Activated effector memory CD4-positive, alpha-beta T cell treated with Interleukin-2 at 50 U/mL for 16 hours (primary cell): ENCODE data around the gene SAFB2.
"Not testable (repeated sequence)": the region's sequence is repeated elsewhere in the genome, so short reads cannot be mapped to it uniquely, and the experiment has no call there.

ENCODE experiments used
- DNase-seq: peaks from one replicate; pipeline ENCODE4 v3.0.0-alpha.2; 2020

Gene SAFB2

DNA sequence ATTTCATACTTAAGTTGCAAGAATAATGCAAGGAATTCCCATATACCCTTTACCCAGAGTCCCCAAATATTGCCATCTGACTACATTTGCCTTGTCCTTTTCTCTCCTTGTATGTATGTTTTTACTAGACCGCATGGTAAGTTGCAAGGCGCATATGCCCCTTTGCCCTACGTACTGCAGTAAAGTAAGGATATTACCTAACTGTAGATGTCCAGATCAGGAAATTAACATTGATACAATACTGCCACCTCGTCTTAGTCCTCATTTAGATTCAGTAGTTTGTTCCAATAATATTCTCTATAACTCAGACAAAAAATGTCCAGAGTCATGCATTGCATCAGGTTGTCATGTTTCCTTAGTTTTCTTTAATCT lies 9.7 kb upstream of the SAFB2 start:
- DNase-seq = no peak

DNA sequence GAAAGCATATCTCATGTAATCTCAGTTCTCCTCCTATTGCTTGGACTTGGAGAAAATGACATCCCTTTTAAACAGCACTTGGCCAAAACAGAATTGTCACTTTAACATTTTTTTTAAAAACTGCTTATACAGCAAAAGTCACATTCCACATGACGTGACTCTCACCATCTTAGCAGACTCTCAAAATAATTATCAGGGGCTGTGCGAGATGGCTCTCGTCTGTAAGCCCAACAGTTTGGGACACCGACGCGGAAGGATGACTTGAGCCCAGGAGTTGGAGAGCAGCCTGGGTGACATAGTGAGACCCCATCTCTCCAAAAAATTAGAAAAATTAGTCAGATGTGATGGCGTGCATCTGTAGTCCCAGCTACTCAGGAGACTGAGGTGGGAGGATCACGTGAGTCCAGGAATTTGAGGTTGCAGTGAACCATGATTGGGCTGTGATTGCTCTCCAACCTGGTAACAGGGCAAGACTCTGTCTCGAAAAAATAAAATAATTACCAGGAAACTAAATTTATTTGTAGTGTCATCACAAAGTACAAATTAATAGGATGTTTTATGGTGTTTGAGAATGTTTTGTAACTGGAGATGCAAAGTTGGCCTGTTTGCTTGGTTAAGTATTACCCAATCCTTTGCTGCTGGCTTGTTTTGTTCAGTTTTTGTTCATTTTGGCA lies 9.1 kb upstream of the SAFB2 start:
- no peak for DNase-seq

DNA sequence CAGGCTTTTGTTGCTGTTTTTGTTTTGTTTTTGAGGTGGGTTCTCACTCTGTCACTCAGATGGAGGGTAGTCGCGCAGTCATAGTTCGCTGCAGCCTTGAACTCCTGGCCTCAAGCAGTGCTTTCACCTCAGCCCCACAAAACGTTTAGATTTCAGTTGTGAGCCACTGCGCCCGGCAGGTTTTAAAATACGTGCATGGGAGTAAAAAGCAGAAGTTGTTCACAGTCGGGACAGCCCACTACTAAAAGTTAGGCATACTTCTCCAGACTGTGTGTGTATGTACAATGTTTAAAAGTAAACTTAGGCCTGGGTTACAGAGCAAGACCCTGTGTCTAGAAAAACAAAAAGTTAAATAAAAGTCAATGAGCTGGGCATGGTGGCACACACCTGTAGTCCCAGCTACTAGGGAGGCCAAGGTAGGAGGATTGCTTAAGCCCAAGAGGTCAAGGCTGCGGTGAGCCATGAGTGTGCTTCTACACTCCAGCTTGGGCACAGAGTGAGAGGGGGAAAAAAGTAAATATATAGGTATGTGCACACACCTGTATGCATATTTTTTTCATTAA lies 6.4 kb upstream of the SAFB2 start:
- DNase-seq = no peak

DNA sequence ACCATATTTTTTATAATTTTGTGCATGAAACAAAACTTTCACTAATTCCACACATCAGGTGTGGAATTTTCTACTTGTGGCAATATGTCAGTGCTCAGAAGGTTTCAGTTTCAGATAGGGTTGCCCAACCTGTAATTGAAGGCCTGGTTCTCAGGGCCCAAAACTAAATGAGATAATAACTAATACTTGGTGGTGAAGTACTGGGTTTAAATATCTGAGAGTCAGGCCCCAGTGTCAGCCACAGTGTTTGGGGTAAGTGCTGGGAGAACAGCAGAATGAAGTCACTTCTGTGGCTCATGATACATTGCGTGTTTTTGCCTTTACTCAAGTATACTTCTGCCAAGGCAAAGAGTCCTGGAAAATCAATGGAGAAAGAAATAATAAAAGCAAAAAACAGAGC lies 5.9 kb upstream of the SAFB2 start:
- no peak for DNase-seq

DNA sequence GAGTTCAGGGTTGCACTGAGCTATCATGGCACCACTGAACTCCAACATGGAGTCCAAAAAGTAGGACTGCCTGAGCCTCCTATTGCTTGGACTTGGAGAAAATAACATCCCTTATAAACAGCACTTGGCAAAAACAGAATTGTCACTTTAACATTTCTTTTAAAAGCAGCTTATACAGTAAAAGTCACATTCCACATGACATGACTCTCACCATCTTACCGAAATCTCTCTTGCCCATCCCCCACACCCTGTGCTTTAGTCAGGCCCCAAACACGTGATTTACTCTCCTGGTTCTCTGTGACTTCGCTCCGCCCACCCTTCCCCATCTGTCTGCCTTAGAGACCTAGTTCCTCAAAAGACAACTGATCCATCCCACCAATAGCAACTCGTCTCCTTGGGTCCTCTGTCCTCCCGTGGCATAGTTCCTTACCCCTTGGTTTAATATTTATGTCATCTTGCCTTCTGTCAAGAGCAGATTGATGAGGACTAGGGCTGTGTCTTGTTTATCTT lies 4.9 kb upstream of the SAFB2 start:
- DNase-seq = no peak

DNA sequence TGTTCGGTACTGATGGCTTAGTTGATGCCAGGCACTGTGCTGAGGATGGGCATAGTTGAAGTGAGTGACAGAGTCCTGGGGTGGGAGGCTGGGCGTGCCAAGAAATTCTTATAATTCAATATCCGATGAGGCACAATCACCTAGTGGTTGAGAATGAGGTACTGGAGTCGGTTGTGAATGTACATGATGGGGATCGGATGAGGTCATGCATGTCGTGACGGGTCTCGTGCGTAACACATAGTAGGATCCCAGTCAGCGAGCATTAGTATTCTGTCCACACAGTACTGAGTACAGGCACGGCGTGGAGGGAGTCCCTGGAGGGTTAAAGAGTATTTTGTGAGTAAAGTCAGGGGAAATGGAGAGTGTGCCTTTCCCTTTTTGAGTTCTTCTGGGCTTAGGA lies 3.1 kb upstream of the SAFB2 start:
- no peak for DNase-seq

DNA sequence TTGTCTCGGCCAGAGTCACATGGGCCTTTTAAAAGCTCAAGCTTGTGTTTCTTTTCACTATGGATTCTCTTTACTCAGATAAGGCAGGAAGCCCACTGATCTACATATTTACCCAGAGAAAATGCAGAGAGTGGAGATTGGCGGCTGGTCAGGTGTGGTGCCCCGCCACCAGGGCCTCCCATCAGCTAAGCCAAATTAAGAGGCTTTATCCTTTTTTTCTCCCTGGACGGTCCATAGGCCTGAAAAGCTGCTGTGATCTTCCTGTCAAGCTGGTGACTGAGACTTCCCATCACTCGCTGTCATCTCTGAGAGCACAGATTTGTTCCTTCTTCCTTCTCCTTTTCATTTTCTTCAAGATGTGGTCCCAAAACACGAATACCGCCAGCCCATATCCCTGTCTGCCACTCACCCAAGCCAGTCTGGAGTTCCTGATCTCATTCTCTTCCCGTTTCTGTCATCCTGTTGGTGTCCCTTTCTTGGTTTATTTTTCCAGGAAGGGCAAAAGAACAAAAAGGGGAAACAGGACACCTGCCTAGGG lies 2.2 kb upstream of the SAFB2 start:
- DNase-seq = no peak

DNA sequence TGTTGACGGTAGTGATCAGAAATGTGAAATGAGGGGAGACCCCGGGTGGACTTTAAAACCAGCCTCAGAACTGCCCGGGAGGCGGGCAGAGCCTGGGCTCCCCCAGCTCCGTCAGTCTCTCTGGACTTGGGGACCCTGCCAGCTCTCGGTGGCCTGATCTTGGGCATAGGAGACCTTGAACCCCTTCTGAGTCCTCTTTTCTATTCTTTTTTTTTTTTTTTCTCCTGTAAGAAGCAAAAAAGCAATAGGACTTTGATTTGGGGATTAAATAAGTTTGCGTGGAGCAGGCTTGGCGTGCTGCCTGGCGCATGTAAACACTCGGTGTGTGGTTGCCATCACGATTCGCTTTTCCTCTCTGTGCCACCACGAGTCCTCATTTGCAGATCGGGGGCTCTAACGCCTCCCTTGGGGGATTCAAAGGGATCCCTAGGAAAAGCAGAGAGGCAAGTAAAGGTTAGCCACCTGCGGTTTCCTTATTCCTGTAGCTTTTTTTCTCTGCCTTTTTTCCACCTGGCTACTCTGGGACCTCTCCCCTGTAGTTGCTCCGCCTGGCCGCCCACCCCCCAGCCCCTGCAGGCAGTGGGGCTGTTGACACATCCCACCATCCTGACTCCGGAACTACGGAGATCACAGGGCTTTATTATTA lies 1.6 kb upstream of the SAFB2 start:
- peak; percentile 5 for DNase-seq

DNA sequence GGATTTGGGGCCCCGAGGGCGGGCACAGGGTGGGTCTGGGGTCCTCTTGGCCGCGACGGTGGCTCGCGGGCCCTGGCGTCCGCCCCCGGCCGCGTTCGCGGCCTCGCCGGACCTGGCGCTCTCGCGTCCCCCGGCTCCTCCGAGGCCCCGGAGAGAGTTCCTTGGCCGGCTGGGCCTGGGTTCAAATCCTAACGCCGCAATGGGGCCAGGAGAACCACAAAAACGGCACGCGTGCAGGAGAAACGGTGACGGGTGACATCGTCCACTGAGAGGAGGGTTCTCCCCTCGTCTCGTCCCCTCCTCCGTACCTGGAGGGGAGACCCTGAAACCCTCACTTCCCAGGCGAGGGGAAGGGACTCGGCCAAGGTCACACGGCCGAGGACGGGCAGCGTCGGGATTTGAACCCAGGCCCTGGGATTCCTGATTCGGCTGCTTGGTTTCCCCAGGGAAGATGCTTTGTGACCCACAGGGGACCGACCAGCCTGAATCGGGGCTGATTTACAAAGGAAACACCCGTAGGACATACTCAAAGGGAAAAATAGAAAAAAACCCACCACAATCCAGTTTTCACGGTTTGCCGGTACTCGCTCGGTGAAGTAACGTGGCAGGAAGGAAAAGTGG lies 931 bp upstream of the SAFB2 start:
- peak; percentile 12 for DNase-seq

DNA sequence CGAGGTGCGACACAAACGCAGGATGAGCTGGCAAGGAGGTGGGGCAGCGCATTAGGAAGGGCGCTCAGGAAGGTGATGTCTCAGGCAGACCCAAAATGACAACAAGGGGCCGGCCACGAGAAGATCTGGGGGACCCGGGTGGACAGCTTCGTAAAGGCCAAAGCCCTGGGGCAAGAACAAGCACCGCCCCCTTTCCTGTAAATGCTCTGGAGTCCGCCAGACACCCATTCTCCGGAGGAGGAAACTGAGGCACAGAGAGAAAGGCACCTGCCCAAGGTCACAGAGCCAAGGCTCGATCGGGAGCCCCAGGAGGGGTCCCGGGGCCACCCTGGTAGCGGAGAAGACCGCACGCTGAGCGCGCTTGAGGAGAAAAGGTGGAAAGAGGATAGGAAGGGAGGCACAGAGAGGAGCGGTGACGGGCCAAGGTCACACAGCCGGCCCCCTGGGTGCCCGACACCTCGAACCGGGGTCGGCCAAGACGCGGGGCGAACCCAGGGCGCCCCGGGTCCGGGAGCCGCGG lies 571 bp downstream of the SAFB2 start:
- peak; percentile 16 for DNase-seq

DNA sequence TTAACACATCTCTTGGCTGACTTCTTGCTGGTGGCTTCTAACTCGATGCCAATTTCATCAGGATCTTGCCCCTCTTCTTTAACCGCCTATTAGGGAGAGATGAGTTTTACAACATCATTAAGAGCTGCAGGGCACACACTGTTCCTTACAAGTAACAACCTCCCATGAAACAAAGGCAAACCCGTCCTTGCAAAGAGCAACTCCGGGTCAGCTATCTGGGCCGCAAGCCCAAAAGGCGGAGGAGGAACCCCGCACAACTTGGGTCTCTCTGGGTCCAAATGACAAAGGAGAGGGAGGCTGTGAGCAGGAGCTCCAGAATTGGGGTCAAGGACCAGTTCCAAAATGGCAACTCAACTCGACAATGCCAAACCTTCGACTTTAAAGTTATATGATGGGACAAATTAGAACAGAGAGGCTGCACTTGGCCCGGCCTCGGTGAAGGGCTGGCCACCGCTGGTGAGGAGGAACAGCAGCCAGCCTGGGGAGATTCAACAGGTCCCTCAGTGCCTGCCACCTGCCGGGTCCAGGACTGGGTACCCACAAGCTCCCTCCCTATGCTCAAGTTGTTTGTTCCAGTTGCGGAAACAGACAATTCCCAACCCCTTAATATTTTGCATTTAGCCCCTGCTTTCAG lies 1.1 kb downstream of the SAFB2 start:
- no peak for DNase-seq

DNA sequence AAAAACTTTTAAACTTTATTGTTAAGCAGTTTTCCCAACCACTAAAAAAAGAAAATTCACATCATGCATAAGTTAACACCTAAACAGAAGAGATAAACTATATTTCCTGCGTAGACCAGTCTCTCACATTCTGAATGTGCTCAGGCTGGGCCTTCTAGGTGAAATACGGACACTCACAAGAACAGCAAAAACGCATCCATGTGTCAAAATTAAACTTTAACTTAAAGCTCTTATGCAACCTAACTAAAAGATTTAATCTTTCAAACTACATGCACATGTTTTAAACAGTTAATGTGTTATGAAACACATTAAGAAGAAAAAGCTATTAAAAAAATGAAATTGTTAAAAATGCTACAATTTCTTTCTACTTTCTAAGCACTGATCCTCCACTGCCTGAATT lies 2.6 kb downstream of the SAFB2 start:
- DNase-seq = no peak

DNA sequence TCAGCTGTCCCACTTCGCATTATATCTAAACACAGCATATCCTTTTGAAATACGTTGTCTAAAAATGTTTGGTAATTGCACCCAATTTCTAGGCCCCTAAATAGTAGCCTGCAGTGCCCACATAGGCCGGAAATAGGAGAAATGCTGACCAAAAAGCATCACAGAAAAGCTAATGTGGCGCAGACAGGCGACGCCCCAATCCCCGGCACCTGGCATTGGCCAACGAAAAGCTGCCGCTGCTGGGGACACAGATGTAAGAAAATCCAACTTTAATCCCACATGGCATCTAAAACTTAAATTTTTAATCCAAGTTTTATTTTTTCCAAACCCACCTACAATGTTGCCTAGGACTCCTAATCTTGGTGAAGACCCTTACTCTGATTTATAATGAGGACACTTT lies 4.0 kb downstream of the SAFB2 start:
- DNase-seq = no peak

DNA sequence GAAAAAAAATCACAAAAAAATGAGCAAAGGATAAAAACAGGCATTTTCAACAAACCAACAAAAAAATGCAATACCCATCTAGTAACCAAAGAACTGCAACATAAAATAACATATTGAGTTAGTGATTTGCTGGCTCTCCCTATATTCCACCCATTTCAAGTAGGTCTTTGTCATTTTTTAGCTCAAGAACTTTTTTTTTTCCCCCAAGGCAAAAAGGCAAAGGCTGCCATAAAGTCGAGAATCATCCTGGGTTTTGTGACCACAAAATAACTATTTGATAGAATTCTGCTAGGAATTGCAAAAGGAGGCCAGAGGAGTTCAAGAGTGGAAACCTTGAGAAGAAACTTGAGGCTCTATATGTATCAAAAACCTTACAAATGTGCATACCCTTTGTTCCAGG lies 5.5 kb downstream of the SAFB2 start:
- DNase-seq = no peak

DNA sequence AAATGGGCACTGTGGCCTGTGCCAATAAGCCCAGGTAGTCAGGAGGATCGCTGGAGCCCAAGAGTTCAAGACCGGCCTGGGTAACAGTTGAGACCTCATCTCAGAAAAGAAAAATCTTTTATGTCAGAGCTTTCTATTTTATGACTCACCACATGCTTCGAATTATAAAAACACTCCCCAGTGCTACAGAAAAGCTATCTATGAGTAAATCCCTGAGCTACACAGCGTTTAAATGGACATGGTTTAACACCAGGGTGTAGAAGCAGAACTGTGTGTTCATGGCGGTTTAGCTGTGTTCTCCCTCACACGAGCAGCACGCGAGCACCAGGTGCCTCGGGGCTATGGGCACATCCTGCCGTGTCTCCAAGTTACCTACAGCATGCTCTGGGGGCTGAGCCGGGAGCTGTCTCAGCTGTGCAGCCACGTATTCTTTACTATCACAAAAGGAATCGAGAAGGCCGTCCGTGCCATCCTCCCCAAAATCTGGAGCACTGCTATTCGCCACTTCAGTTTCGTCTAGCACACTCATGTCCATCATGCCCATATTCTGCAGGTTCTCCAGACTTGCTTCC lies 6.7 kb downstream of the SAFB2 start:
- DNase-seq = no peak

DNA sequence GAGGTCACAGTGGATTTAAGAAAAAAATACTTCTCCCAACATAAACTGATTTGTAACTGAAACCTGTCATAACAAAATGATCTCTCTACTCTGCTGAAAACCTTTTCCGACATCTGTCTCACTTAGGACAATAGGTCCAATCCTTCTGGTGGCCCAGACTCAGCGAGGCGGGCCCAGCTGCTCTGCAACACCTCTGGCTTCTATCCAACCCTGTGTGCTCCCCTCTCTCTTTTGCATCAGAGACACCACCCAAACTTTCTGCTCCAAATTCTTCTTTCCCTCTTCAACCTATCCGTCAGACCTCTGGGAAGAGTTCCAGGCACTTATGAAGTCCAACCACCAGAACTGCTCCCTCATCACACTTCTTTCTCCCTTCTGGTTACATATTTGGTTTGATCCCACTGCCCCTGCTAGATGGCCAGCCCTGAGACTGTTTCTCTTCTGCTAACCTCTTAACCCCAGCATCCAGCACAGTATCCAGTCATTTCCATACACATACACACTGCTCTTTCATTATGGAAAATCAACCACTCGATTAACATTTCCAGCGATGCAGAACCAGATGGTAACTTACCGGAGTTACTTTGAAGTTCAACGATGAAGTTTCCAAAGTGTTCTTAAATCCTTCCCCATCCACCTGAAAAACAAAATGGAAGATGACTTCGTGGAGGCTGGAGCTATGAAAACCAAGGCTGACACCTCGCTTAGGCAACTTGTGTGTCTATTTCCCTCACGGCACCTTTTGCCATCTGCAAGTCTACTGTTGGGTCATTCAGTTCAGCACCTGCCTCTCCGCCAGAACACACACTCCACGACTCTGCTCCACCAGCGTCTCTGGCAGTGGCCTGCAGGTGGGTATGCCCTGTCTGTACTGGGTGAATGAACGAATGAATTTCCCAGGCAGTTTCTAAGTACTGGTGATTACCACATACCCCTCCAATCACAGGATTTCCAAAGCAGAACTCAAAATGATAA lies 9.4 kb downstream of the SAFB2 start:
- DNase-seq = no peak

DNA sequence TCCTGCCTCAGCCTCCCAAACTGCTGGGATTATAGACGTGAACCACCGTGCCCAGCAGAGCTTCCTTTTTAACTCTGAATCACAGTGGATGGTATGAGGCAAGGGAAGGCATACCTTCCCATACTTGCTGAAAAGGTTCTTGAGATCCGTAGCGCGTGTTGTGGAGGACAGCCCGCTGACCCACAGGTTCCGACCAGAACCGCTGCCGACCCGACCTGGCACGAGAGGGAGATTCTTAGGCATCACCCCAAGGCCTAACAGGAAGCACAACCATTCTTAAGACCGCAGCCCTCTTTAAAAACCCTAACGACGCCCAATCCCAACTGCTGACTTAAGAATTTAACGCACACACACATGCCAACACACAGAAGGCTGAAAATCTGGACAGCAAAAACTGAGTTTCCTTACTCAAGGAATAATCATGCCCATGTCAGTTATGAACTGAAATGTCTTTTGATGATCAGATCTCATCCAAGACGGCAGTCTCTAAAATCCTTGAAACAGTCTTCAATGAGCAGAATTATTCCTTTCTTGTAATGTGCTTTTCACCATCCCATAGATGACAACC lies 12.6 kb downstream of the SAFB2 start:
- no peak for DNase-seq

DNA sequence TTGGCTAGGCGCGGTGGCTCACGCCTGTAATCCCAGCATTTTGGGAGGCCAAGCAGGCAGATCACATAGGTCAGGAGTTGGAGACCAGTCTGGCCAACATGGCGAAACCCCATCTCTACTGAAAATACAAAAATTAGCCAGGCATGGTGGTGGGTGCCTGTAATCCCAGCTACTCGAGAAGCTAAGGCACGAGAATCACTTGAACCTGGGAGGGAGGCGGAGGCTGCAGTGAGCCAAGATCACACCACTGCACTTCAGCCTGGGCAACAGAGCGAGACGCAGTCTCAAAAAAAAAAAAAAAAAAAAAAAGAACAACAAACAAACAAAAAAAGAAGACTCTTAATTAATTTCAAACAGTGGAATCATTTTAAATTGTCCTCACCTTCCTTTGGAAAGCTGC lies 13.8 kb downstream of the SAFB2 start:
- not testable (repeated sequence) for DNase-seq

DNA sequence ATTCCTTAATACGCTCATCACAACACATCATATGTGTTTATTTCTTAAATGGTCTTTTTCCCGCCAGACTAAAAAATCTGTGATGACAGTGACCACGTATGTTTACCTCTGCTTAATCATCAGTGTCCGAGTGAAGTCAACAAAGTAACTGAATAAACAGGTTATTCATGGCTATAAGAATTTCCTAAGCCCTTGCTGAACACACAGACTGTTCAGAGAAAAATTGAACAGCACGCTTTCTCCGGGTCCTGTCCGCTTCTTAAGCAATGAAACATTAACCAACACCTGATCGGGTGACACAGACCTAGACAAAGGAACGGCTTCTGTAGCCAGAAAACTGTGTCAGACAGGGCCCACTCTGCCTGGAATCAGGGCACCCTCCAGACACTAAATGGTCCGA lies 14.3 kb downstream of the SAFB2 start:
- DNase-seq = no peak

DNA sequence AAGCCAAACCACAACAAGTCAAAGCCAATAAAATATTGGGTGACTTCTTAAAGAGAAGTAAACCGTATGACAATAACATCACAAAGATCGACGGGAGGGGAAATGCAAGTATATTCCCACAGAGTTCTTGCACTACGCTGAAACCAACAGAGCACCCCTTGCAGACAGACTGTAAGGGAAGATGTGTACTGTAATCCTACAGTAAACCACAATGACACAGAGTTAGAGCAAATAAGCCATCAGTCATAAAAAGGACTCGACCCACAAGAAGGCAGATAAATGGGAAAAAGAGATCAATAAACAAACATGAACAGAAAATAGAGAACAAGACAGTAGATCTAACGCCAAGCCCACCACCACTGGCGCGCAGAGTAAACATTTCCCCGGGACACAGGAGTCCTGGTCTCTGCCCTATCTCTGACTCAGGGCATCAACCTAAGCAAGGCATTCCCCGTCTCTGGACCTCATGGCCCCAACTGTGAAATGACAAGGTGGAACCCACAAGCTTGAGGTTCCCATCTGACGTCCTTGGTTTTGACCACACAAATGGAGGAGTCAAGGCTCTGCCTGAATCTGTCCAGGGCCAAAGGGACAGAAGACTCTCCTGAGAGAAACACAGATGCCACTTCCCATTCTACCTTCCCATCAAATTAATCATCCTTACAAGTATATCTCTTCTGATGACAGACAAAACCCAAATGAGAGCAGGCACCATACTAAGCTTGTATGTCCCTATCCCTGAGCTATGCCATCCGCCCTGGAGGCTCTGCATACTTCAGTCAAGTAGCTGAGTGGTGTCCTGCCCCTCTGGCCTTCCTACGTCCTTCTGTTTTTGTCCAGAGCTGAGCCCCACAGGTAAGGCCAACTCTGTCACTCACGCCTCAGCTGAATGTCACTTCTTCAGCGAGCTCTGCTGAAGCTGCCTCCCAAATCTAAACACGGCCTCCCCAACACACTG lies 15.0 kb downstream of the SAFB2 start:
- no peak for DNase-seq
